Measurements from ENCODE around the gene STAM2.
"Not testable (repeated sequence)": the region's sequence is repeated elsewhere in the genome, so short reads cannot be mapped to it uniquely, and the experiment has no call there.

STAM2 gene

DNA sequence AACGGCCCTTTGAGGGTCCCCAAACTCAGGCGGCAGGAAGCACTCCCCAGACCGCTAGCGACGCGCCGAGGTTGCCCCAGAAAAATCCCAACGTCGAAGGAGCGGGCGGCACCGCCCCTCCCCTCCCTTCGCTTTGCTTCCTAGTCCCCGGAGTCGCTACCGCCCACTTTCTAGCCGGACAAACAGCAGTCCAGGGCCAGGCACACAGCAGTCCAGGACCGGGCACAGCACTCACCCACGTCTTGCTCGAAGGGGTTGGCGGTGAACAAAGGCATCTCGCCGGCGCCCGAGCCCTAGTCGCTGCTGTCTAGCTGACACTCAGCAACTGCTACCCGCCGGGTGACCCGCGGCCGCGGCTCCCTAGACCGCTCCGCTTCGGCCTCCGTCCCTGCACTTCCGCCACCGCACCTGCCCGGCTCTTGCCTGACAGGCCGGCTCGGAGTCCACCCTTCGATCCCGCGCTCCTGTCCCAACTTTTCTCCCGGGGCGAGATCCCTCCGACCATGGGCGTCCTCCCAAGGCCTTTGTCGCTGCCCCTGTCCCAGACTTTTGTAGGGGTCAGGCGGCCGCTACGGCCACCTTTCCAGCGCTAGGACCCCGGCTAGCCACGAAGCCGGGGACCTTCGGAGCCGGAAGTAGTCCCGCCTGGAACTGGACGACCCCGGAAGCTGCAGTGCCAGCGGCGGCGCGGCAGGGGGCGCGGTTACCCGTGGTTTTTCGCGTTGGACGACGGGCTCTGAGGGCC lies at the start of gene STAM2:
Gene STAM2 (minus strand): TSS at position 396 of the 745 bp plus-strand sequence. CDS start 121 bp downstream, at position 275.
- peak; percentile 88 for DNase-seq (ENCODE audit: low spot score)

GRCh38 chr2:152223977-152224376 lies 48.4 kb upstream of the STAM2 start:
- DNase-seq (ENCODE audit: low spot score) = no peak

DNA sequence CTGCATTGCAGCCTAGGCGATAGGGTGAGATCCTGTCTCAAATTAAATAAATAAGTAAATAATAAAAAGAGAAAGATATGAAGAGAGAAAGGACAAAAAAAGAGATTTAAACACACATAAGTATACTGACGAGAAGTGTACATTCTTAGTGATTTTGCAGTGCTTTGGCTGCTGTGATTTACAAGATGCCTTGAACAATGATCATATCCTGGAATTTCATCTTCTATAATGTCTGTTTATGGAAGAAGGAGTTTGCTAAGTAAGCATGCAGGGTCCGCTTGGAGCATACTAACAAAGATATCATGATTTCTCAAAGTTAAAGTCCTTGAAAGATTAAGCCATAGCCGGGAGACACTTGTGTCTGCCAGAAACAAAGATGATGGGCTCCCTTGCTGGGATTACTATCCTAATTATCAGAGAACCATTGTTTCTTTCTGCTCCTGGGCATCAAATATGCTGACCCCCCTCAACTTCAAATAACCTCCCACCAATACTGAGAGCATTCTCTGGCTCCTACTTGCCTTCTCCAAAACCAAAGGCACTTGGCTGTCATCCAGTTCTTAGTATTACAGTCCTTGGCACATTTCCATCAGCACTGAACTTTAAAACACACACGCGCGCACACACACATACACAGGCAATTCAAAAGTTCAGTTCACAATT lies 47.5 kb upstream of the STAM2 start:
- peak; percentile 65 for DNase-seq (ENCODE audit: low spot score)

GRCh38 chr2:152221839-152222238 lies 46.3 kb upstream of the STAM2 start:
- DNase-seq (ENCODE audit: low spot score) = no peak

GRCh38 chr2:152219077-152219828 lies 43.7 kb upstream of the STAM2 start:
- no peak for DNase-seq (ENCODE audit: low spot score)

DNA sequence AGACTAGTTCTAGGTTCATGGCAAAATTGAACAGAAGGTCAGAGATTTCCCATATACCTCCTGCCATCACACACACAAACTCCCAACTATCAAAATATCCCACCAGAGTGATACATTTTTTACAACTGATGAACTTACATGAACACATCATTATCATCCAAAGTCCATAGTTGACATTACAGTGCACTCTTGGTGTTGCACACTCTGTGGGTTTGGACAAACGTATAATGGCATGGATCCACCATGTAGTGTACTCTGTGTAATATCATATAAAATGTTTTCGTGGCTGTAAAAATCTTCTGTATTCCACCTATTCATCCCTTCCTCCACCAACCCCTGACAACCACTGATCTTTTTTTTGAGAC lies 25.9 kb upstream of the STAM2 start:
- DNase-seq (ENCODE audit: low spot score) = no peak

DNA sequence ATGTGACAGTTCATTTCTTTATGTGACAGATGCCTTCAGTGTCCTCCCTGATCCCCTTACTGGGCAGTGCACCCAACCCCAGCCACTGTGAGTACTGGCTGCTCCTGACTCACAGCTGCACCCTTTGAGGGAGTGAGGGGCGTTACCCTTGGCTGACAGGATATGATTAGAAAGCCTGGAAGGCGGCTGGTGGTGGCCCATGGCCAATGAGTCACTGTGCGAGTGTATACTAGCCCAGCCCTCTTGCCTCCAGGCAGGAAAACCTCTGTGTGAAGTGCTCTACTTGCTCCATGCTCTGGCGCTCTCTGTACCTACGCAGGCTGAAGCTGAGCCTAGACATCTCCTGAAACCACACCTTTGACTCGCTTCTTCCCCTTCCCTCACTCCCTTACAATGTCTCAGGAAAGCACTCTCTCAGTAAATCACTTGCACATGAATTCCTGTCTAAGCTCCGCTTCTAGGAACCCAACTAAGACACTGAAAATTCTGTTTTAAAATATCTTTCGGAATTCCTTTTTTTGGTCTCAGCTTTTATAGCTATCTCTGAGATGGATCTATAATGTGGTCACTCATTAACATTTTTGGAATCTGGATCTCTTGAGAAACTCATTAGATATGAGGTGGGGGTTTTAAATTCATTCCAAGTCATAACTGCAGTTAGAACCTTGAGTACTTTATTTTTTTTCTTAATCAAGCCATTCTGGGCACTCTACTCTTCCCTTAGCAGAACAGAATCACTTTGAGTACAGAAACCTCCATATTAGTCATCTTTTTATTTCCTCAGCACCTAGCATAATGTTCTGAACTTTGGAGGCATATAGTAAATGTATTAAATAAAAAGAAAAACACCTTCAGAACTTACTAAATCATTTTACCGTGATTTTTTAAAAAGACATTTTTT lies 25.3 kb upstream of the STAM2 start:
- DNase-seq (ENCODE audit: low spot score) = peak; percentile 94

GRCh38 chr2:152200101-152200500 lies 24.5 kb upstream of the STAM2 start:
- DNase-seq (ENCODE audit: low spot score) = no peak

DNA sequence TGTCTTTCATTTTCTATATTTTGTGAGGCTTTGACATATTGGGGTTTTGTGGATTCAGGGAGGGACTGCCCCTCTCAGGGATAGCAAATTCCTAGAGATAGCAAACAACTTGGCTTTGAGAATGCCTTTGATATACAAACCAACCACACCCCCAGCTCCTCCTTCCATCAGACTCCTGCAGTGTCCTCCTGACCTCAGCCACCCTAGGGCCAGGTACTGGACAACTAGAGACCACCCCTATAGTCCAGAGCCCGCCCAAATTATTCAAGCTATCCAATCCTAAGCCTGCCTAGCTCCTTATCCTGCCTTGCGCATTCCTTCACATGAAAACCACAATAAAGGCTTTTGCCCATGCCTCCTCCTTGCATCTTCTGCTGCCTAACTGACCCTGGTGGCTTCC lies 22.9 kb upstream of the STAM2 start:
- no peak for DNase-seq (ENCODE audit: low spot score)

- DNase-seq (ENCODE audit: low spot score) = not testable (repeated sequence)
These were observed 22.1 kb upstream of the STAM2 start for GRCh38 chr2:152197508-152198284.

GRCh38 chr2:152189622-152190495 lies 14.3 kb upstream of the STAM2 start:
- peak; percentile 49 for DNase-seq (ENCODE audit: low spot score)

GRCh38 chr2:152186808-152187207 lies 11.2 kb upstream of the STAM2 start:
- DNase-seq (ENCODE audit: low spot score) = not testable (repeated sequence)

DNA sequence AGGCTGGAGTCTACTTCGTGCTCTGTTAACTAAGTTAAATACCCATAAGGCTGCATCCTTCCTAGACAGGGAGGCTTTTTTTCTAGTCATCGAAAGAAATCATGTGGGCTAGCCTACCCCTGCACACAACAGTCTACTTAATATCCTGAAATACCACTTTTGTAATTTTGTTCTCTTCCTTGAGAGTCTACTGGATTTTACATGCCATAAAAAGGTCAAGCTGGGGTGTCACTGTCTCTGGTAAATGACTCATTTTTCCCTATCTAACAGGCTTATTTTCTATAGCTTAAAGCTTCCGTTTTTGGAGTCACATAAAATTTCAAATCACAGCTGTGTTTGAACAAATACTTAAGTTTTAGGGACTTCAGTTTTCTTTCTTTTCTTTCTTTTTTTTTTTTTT lies 10.7 kb upstream of the STAM2 start:
- DNase-seq (ENCODE audit: low spot score) = no peak

DNA sequence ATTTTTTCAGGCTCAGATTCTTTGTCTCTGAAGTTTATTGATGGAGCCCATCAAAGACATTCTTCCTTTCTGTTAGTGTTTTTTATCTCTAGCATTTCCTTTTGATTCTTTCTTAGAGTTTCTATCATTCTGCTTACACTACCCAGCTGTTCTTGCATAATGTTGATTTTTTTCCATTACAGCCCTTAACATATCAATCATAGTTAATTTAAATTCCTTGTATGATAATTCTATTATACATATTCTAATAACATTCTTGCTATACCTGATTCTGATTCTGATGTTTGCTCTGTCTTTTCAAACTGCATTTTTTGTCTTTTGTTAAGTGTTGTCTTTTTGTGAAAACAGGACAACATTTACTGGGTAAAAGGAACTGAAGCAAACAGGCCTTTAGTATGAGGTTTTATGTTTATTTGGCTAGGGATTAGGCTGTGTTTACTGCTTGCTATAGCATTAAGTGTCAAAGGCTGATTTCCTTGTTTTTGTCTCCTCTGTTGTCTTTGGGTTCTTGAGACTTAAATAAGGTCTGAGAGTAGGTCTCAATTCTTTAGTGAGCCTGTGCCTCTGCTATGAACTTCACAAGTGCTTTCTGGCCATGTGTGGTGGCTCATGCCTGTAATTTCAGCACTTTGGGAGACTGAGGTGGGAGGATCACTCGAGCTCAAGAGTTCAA lies 8.0 kb upstream of the STAM2 start:
- DNase-seq (ENCODE audit: low spot score) = no peak

GRCh38 chr2:152177667-152178066 lies 2.1 kb upstream of the STAM2 start:
- DNase-seq (ENCODE audit: low spot score) = not testable (repeated sequence)

DNA sequence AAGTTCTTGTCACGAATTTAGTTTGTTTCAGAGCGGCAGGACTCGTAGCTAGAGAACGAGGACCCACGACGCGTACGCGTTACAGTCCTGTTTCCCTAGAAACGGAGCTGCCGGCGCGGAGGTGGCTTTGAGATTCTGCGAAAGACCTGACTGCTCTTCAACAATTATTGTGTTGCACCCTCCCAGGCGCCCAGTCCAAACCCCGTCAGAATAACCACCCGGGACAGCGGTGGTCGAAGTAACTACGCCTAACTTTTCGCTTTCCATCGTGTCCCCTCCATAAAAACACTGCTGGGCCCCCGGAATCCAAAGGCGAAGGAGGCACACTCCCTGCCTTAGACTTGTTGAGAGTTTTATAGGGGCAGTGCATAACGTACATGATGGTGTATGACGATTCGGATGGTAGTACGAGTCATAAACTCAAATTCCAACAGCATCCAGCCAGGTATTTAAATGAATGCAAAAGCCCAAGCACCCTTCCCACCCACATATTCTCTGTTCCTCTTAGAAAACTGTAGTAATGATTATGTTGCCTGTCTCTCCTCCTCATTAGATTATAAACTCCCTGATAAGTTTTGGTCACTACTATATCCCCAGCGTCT lies 651 bp upstream of the STAM2 start:
- DNase-seq (ENCODE audit: low spot score) = peak; percentile 34

- DNase-seq (ENCODE audit: low spot score) = no peak
These were observed 573 bp downstream of the STAM2 start for GRCh38 chr2:152175012-152175367.

GRCh38 chr2:152174574-152174973 lies 989 bp downstream of the STAM2 start:
- no peak for DNase-seq (ENCODE audit: low spot score)

DNA sequence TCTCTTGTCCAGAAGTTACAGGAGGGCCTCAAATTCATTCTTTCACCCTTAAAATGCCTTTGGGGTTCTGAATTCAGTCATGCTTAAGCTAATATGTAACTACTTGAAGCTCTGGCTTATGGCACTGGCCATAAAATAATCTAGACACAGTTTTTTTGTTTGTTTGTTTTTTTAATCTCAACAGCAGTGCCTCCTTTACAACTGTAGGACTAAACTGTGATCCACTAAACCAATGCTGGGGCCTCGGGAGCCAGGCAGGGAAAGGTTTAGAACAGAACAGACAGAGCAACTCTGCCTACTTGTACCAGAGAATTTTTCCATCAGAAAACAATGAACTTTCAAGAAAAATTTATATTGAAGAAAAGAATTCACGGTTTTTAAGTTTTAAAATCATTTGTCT lies 1.7 kb downstream of the STAM2 start:
- no peak for DNase-seq (ENCODE audit: low spot score)
